GM19467 (cell line): ENCODE data around the gene FGF12.
"Not testable (repeated sequence)": the region's sequence is repeated elsewhere in the genome, so short reads cannot be mapped to it uniquely, and the experiment has no call there.

Experiments used
- ATAC-seq: cut with Tn5 transposase; IDR thresholded peaks from one replicate; pipeline ENCODE4 v1.9.1; 2021; ENCODE audit warnings: mild to moderate bottlenecking, moderate library complexity; ENCODE audit not compliant: unreplicated experiment

FGF12 gene

DNA sequence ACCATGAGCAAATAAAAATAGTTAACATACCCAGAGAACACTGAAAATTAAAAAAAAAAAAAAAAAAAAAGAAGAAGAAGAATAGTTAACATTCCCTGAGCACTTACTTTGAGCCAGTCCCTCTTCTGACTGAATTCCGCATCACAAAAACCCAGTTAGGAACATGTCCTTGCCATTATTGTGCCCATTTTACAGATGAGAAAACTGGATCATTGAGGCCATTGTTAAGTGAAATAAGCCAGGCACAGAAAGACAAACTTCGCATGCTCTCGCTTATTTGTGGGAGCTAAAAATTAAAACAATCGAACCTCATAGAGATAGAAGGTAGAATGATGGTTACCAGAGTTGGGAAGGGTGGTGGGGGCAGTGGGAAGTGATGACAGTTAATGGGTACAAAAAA, 119.5 kb downstream of the FGF12 start:
- no peak for ATAC-seq

DNA sequence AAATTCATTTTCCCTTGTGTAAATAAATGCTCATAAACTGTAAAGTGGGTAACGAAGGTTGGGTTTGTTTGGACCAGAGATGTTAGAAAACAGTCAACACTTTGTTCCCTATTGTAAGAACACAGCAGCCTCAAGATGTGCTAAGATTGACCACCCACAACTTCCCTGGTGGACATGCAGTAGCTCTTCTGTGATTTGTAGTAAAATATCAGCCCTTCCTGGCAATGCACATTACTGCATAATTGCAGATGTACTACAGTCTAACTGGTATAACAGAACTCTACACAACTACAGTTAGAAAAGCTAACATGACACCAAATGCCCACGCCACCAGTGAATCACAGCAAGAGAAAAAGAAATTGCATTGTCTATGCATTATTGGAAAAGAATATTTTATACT, 129.4 kb downstream of the FGF12 start:
- no peak for ATAC-seq

DNA sequence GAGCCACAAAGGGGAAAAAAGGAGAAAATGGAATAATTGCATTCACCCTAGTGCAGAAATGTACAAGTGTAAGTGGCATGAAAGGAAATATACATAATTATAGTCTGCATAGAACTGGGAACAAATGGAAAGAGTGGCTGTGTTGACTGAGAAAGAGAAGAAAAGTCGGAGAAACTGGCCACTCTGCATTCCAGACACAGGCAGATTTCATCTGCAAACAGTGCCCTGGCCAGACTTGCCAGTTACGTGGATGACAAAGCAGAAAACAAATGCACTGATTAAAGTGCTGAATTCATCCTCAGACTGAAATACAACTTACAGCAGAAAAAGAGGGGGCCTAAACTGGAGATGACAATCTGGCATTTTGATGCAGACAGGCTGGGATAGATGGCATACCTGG, 129.8 kb downstream of the FGF12 start:
- no peak for ATAC-seq

DNA sequence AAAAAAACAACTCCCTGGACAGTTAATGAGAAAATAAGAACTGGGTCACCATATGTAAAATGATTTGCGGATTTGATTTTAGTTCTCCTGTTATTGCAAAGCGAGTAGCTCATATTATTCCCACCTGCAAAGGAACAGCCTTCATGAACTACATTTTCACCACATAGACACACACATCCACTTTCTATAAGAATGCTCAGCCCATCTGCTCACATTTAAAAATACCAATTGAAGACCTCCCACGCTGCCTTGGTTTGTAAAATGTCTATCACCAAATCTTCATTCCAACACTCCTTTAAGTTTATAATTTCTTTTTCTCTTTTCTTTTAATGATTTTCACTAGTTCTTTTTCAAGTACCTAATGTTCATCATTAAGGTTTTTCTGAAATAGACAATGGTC, 148.6 kb downstream of the FGF12 start:
- no peak for ATAC-seq

DNA sequence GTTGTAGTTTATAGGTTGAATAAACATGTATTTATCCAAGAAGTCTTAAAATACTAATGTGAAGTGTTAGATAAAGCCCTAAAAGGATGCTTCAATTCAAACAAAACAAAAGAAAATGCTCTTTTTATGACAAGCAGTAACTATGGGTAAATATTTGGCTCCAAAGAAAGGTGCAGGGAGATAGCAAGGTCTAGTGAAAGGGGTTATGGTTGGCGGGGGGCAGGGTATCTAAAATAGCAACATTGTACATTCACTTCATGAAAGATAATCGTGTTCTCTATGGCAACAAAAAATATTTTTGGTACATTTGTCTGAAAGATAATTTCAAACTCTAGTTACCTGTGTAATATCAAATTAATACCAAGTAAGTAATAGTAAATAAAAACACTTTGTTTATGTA, 149.5 kb downstream of the FGF12 start:
- no peak for ATAC-seq

DNA sequence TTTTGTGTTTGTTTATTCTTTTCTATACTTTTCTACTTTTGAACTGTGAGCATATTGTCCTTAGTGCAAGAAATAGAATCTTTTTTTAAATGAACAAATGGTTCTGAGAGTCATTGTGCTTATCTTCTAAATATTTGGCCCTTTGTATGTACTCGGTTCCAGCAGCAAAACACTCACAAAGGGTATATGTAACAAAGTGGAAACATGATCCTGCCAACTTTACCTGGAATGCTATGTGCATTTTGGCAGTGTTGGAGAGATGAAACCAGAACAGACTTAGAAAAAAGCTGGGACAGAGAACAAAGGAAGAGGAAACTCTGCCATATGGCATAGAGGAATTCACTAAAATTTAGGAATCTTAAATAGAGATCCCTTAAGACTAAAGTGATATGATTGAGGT, 150.1 kb downstream of the FGF12 start:
- ATAC-seq = no peak

DNA sequence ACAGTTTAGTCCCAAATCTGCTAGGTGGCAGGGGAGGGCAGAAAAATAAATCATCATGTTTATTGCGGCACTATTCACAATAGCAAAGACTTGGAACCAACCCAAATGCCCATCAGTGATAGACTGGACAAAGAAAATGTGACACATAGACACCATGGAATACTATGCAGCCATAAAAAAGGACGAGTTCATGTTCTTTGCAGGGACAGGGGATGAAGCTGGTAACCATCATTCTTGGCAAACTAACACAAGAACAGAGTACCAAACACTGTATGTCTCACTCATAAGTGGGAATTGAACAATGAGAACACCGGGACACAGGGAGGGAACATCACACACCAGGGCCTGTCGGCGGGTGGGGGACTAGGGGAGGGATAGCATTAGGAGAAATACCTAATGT, 150.6 kb downstream of the FGF12 start:
- ATAC-seq = not testable (repeated sequence)

DNA sequence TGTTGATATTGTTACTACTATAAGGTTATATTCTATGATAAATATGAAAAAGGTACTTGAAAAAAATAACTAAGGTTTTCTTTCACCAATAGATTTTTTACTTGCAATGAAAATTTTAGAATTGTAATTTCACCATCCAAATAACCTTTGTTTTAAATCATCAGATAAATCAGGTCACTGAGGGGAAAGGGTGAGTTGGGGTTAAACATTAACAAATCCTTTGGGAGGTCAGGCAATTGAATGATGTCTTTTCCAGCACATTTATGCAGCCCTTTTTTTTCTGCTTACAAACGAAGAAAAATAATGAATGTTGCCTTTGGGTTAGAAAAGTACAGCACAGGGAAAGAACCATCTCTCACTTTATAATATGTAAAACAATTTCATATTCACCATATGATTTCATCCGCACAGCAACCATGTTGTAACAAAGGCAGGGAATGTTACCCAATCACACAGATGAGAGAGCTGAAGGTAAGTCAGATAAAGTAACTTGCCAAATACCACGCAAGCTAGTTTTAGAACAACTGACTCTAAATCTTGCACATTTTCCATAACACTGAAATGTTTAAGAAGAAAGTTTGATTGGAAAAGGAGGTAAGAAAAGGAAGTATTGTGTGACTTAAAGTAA, 151.3 kb downstream of the FGF12 start:
- no peak for ATAC-seq

DNA sequence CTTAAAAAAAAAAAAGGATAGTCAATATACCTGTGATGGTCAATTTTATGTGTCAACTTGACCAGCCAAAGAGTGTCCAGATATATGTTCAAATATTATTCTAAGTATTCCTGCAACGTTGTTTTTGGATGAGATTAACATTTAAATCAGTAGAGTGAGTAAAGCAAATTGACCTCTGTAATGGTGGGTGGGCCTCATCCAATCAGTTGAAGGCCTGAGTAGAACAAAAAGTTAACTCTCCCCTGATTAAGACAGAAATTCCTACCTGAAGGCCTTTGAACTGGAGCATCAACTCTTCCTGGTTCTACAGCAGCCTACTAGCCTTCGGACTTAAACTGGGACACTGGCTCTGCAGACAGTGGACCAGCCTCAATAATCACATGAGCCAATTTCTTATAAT, 154.1 kb downstream of the FGF12 start:
- ATAC-seq = no peak

DNA sequence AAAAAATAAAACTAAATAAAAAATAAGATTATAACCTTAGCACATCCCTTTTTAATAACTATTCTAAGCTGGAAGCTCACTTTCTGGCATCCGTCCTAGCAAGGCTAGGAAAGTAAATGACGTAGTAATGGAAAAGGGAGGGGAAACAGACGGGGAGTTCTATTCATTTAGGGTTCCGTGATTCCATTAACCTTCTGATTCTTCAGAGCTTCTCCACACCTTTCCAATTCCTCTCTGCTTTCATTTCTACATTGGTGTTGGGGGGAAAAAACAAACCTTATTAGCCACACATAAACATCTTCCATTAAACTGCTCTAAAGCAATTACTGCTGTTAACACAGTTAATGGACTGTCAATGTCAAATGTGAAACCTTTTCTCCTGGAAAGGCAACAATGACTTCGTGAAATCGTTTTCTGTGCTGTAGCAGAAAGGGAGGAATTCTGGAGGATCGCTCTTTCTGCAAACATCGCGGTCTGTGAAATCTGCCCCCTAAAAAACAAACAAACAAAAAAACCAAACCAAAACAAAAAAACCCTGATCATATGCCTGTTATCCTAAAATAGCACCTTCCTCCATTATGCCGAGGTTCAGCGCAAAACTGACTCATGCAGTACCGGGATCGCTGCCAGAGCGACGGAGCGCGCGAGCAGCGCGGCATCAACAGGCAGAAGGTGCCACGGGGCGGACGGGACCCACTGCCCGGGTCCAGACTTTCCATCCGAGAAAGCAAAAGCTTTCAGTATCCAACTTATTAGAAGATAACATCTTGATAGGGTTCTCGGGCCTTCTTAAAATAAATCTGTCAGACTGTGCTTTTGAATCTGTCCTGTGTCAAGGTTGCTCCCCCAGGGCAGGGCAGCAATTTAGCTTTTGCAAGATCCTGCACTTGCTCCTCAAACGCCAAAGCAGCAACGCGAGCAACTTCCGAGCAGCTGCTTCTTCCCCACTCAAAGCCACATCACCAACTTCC, 156.2 kb downstream of the FGF12 start:
- ATAC-seq = no peak

DNA sequence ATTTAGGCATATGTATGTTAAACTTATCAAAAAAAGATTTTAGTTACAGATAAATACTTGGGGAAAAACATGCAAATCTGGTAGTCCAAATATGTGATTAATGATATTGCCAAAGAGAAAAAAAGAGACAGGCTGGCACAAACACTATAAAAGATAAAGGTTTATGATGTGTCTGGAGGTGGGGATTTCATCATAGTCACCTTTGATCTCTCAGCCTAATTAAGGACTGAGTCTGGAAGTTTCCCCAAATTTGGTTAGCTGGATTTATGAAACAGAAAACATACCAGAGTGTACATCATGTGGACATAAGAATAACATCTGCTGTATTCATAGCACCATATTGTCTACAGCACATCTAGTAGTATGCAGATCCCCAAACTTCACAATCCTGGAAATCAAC, 157.0 kb downstream of the FGF12 start:
- ATAC-seq = no peak

DNA sequence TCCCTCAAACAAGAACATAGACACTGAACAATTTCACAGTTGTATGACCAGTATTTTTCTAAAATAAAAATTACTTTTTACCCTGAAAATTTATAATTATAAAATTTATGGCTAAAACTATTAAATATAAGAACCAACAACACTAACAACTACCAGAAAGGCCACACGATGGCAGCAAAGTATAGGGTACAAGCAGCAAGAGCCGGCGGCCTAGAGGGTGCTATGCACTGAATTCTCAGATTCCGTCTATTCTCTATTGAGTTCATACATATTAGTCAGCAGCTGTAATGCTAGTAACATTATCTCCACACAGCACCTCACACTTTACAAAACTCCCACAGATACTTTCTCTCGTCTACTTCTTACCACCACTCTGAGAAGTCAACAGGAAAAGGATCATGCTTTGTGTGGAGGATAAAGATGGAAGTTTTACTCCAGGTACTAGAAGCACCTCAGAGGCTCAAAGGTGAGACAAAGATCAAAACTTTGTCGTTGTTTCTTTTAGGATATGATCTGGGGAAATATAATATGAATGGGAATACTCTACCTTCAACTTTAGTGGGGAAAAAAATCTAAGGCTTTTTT, 160.5 kb downstream of the FGF12 start:
- ATAC-seq = peak; percentile 81

DNA sequence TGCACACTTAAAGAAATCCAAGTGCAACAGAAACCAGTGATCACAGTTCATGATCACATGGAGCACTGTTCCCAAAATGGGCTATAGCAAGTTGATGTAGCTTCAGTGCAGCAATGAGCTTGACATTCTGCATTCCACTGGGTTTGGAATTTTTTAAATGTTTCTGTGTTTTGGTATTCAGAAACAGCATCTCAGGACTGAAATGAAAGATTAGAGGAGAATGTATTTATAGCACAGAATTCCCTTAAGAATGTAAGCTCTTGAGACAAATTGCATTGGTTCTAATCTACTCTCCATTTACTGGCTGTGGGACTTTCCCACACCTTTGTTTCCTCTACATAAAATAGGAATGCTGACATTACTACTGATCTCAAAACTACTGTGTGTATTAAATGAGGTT, 162.7 kb downstream of the FGF12 start:
- ATAC-seq = no peak

DNA sequence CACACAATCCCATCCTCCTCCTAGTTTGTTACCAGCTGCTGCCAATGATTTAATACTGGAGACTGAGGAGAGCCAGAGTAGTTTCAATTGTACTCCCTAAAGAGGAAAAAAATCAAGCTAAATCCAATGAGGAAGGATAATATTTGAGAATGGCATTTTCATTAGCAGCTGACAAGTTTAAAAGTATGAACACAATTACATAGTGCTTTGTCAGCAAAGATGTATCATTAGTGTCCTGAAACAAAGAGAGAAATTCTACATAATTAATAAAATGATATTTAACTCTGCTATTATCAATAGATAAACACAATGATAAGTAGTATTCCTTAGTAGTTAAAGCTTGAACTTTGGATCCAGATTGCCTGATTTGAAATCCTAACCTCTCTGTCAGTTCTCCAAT, 163.9 kb downstream of the FGF12 start:
- ATAC-seq = no peak

DNA sequence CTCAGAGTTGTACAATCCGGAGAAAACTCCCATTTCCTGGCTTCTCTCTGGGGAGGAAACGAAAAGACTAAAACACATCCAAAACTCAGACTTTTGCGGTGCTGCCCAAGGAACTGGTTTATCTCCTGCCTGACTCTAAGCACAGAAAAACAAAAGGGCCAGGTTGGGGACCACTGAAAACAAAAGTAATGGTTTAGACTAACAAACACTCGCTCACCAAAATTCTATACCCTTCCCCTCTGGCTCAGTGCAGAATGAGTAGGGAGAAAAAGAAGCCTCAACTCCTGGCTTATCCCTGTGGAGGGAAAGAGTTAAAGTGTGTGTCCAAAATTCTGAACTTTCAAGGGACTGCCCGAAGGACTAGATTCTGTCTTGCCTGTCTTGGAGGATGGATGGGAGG, 173.6 kb downstream of the FGF12 start:
- ATAC-seq = no peak

DNA sequence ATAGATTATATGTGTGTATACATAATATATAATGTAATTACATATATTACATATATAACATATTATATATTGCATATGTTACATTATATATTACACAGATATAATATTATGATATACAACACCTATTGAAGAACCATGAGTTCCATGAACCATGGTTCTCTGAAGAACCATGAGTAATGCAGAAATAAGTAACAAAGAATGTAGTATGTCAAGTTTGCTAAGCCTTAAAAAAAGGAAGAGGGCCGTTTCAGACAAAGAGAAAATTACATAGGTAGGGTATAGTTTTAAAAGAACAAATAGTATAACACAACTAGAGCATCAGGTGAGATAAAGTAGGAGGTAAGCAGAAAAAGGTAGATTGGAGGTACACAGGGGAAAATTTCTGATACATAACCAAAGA, 177.0 kb downstream of the FGF12 start:
- no peak for ATAC-seq

DNA sequence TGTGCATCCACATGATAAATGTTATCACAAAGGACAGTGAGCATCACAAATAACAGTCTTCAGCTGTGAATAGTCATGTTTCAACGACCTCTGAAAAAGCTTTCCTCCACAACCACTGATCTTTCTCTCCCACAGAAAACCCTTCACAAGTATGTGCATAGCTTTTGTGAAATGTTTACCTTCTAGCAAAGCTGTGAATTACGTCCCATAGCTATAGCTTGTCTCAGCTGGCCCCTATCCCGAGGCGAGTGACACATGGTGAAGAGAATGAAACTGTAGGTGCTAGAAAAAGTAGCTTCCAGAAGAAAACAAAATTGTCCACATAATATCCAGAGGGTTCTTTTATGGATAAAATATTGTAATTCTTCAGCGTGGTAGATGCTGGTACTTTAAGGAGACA, 182.0 kb downstream of the FGF12 start:
- no peak for ATAC-seq

DNA sequence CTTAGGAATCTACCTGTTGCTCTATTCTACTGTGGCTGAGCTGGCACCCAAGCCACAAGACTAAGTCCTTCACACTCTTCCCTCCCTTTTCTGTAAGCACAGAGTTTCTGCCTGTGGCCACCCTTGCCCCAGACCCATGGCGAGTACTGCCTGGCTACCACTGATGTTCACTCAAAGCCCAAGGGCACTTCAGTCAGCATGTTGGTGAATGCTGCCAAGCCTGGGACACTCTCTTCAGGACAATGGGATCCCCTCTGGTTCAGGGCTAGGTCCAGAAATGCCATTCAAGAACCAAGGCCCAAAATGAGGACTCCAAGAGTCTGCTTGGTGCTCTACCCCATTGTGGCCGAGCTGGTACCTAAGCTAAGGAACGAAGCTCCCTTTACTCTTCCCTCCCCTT, 184.2 kb downstream of the FGF12 start:
- ATAC-seq = no peak

DNA sequence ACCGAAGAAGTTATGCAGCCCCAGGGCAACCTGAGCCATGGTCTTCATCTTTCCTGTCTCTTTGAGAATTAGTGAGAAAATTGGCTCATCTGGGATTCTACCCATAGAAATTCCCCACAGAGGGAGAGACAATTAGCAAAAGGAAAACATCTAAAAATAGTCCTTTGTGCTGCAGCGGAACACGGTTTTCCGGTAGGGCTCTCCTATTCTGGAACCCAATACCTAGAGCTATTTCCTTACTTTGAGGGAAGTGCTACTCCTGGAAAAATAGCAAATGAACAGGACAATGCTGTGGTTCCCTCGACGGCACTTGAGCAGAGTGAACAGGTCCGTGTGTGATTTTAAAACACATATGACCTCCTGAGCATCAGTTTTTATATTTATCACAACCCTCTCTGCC, 210.5 kb downstream of the FGF12 start:
- no peak for ATAC-seq

DNA sequence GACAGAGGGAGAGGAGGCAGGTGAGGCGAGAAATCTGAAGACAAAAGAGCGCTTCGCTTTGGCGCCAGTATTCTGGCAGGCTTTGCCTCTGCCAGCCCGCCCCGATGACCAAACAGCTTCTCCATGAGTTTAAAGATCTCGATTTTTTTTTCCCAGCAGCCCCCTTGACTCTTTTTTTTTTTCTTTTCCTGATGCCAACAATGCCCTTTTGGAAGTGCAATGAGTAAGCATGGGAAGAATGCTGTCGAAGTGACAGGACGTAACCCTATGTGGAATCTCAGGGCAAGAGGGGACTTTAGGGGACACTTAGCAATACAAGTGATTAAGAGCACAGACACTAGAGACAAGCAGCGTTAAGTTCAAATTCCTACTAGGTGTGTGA, 211.7 kb downstream of the FGF12 start:
- ATAC-seq = no peak

DNA sequence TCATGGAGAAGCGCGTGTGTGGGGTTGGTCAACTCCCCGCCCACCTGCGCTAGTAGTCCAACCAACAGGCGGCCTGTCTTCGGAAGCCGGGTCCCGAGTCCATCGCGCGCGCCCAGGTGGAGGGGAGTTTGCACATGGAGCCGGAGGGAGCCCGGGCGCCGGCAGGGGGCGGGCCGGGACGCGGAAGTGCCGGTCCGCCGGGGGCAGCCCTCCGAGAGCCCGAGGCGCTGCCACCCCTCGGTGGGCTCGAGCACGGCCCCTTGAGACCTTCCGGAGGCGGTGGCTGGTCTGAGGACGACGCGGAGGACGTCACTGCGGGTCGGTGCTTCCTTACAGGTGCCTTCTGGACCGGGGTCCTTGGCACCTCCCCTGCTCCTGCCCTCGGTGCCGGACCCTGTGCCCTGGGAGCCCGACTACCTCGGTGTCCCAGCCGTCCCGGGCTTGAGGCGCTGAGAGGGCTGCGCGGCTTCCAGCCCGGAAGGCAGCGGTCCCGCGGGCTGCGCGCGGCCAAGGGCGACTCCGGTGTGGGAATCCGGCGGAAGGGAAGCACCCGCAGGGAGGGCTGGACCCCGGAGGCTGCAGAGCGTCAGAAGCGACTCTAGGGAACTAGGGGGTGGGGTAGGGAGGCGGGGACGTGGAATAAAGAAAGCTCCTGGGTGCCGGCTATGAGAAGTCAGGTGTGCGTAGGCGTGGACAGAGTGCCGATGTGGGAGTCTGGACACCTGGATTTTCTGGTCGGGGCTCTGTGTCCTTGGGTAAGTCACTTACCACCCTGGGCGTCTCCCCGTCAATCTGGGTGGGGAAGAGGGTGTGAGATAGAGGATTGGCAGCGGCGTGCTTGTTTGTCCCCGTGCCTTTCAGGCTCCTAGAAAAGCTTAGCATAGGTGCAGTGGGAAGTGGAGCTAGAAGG, 212.3 kb downstream of the FGF12 start:
- ATAC-seq = no peak
